Ureter (tissue), 1 donor: Measurements from ENCODE around the gene COL25A1. TPM values are rescaled to one million over a fixed set of nuclear protein-coding genes. Genes with fewer than 3 reads are reported as not detected.
"Not testable (repeated sequence)": the region's sequence is repeated elsewhere in the genome, so short reads cannot be mapped to it uniquely, and the experiment has no call there.

ENCODE experiments used
- DNase-seq: peaks from one replicate; pipeline ENCODE4 v3.0.0-alpha.2; 2020; ENCODE audit warnings: low spot score
- total RNA-seq: library from RNA; stranded (reverse); gene quantifications from one replicate; pipeline ENCODE4 v1.2.4, GENCODE V29; 2023
- donor health status: DM: yes; HTN: yes; CAD: no.

Gene COL25A1
- total RNA-seq, 1 donor from 2014 or later = 3.4 TPM

- DNase-seq = no peak
Observed at GRCh38 chr4:109011241-109012026, 291.0 kb downstream of the COL25A1 start.

DNA sequence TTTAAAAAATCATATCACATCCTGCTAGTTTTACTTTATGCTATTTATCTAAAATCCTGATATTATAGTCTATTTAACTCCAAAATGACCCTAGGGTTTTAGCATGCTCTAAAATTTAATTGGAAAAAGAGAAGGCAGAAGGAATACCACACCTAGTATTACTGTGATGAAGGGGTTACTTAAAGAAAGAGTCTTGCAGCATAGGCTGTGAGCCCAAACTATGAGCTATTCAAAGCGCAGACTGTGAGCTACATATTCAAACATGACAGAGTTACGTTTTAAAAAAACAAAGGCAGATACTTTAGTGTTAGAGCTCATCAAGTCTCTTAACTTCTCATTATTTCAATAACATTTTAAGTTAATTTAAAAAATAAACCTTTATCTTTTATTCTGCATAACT is 291.9 kb downstream of the COL25A1 start:
- DNase-seq = no peak

DNA sequence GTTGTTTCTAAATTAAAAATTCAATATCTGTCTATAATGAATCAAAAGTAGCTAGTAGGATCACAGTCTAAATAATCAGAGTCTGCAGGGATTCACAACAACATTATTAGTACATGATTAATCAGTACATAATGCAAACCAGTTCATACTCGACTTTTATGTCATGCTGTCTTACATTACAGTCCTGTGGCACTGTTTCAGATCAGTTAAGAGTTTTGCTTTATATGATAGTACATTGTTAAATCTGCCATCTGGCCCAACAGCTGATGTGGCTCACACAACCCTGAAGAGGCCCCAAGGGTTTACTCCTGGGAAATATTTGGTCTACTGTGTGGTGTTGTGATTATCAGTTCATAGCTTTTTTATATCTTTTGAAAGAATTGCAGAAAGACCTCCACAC is 292.5 kb downstream of the COL25A1 start:
- DNase-seq = no peak

- no peak for DNase-seq
Observed at GRCh38 chr4:109007976-109008375, 294.5 kb downstream of the COL25A1 start.

DNA sequence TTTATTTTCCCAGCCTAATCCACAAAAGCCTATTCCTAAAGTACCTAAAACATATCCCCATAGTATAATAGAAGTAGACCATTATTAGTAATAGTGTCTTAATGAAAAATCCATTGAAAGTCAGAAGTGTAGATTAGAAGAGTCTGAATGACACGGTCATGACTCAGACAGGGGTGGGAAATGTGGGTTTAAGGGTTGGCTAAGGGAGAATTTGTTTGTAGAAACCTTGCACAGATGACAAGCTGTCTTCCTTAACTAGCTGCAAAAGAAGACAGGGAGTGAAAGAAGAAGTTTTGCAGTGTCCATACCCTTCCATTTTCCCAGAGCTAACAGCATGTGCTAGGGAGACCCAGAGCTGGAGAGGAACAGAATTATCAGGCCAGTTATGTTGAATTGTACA is 296.9 kb downstream of the COL25A1 start:
- DNase-seq = no peak

DNA sequence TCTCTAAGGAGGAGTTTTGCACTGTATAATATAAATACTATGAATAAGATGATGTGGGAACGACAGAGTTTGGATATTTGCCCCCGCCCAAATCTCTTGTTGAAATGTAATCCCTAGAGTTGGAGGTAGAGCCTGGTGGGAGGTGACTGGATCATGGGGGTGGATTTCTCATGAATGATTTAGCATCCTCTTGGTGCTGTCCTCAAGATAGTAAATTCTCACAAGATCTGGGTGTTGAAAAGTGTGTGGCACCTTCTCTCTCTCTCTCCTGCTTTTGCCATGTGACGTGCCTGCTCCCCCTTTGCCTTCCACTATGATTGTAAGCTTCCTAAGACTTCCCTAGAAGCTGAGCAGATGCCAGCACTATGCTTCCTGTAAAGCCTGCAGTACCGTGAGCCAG is 298.0 kb downstream of the COL25A1 start:
- DNase-seq = no peak

DNA sequence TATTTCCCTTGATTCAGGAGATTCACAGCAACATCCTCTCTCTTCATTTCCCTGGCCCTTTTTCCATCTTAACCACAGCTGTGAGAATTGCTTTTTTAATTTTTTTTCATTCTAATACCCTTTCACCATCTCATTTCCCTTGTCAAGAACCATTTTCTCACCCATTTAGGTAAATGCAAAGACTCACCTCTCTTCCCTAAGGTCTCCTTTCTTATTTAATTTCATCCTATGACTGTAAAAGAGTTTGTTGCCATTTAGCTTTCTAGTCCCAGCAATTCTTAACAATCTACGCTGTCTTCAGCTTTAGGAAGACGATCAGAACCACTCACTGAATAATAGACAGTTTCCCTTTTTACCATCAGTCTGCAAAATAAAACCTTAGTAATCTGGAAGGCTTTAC is 298.5 kb downstream of the COL25A1 start:
- DNase-seq = no peak

- DNase-seq = no peak
Observed at GRCh38 chr4:108991551-108992328, 310.7 kb downstream of the COL25A1 start.

DNA sequence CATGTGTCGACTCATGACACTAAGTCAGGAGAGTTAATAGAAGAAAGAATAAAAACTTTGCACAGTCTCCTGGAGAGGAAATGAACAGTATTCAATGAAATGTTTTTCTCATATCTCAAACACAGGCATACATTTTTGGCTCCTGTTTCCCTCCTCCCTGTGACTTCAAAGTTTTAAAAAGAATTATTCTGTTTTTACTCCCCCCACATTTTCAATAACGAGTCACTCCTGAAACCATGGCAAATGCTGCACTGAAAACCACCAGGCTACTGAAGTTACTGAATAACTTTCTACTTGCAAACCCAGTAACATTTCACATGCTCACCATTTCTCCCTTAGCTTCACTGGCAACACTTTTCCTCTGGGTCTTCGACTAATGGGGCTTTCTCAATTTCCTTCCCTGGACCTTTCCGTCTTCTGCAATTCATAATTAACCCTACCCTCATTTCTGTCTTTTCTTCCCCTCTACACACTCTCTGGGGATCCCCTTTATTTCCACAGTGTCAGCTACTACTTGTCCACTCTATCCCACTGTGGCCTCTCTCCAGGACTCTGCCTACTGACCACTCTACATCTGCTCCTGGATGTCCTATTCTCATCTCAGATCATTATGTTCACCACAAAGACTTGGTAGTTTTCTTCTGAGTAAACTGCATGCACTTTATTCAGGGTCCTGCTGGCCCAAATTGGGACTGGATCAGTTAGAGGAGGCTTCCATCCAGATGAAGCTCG is 313.8 kb downstream of the COL25A1 start:
- no peak for DNase-seq

DNA sequence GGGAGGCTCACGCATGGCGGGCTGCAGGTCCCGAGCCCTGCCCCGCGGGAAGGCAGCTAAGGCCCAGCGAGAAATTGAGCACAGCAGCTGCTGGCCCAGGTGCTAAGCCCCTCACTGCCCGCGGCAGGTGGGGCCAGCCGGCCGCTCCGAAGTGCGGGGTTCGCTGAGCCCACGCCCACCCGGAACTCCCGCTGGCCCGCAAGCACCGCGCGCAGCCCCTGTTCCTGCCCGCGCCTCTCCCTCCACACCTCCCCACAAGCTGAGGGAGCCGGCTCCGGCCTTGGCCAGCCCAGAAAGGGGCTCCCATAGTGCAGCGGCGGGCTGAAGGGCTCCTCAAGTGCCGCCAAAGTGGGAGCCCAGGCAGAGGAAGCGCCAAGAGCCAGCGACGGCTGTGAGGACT is 318.0 kb downstream of the COL25A1 start:
- DNase-seq = not testable (repeated sequence)

DNA sequence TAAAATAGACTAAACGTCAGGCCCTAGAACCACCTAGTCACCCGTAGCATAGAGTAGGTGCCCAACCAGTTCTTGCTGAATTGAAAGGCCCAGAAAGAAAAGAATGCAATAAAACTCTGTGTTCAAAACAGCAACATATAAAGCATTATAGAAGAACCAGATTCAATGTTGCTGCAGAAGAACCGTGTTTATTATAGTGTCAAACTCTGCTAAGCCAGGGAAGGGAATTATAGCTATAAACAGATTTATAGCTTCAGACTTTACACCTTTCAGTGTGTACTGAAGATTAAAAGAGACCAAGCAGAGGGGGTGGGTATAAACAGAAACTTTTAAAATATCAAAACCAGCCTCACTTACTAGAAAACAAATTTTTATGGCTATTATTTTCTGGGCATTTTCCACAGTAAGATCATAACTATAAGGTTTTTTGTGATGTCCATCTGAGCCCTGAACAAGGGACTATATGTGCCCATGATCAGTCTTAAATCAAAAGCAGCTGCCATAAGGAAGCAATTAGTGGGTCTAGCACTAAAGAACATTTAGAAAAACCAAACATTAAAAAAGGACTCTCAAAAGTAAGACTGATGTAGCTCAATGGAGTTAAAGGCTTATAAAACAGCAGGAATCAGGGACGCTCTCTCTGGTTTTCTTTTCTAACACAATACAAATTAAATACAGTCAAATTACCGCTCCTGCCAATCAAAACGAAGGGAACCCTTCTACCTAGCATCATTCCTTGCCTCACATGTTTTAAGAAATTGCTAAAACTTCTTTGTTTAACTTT is 319.9 kb downstream of the COL25A1 start:
- DNase-seq = no peak

DNA sequence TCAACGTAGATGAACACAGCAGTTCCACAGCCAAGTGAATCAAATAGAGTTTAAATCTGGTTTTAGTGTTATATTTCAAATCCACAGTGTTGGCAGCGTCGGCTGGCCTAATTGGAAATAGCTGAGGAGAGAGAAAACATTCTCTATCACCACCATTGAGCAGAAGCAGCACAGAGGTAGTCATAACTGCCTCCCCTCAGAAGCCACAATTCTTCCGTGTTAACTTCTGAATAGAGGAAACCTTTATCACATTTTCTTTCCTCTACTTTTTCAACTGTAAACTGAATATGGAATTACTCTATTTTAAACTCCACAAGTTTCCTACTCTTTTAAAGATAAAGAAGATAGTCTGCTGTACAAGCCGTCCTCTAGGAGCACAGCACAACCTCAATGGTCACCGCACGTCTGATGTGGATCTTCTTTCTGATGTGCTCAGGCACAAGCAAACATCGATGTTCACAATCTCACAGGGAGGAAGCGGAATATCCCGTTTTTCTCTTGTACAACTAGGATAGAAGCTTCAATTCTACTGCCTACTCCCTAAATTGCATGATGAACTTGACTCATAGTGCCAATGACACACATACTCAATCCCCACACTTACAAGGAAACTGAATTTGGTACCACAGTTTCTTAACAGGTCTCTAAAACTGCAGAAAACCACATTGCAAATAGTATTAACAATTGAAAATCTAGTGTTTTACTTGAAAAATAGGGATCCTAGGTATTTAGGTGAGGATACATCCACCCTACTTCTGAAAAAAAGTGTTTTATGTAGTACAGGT is 321.8 kb downstream of the COL25A1 start:
- DNase-seq = no peak

DNA sequence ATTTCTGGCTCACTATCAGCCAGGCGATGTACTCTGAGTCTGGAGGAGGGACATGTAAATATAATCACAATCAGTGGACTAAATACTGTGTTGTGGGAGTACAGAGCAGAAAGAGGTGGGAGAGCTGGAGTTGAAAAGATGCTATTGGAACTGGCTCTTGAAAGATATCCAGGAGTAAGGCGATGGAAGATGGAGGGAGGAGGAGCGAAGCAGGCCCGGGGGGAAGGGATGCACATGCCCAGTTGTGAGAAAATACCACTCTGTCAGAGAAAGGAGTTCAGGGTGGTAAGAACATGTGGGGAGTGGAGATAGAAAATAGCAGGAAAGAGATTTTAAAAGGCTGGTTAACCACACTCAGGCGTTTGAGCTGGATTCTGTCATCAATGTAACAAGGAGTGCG is 322.7 kb downstream of the COL25A1 start:
- no peak for DNase-seq

- no peak for DNase-seq
Observed at GRCh38 chr4:108978066-108978465, 324.4 kb downstream of the COL25A1 start.

- no peak for DNase-seq
Observed at GRCh38 chr4:108972613-108973283, 329.7 kb downstream of the COL25A1 start.

- no peak for DNase-seq
Observed at GRCh38 chr4:108971473-108971872, 331.0 kb downstream of the COL25A1 start.

DNA sequence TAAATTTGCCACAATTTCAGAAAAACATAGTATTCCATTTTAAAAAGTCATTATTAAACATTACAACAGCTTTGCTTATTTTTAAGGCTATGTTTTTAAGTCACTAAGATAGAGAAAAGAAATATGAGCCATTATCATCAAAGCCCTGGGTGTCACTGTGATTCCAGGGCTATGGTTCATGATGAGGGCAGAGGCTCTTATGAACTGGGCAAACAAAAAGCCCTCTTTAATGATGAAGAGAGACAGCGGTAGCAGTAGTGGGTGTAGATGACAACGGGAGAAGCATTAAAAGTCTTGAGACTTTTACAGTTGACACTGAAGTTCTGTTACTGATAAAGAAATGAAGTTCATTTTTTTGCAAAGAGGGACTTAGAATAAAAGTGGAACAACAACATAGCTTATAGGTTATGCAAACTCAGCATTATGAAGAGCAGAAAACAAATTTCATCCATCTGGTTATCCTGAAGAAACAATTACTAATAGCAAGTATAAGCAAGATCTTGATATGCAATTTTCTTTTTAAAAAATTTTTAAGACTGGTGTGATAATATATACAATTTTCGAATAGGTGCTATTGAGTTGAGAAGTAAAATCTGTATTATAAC is 336.9 kb downstream of the COL25A1 start:
- no peak for DNase-seq

DNA sequence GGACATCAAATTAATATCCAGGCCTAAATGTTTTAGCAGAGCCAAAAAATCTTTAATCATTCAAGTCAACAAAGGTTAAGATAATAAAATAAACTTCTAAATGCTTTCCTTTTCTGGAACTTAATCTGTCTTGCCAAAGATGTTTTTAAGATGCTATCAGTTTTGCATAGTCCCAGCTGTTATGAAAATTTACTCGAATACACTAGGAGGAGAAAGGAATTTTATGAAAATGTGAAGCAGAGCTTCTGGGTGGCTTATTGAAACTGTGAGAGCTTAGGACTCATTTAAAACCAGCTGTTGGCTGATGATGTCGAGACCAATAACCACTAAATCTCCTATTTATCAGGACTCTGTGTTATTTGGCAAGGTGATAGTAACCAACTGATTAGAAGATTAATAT is 337.4 kb downstream of the COL25A1 start:
- no peak for DNase-seq

- no peak for DNase-seq
Observed at GRCh38 chr4:108963910-108964309, 338.5 kb downstream of the COL25A1 start.

DNA sequence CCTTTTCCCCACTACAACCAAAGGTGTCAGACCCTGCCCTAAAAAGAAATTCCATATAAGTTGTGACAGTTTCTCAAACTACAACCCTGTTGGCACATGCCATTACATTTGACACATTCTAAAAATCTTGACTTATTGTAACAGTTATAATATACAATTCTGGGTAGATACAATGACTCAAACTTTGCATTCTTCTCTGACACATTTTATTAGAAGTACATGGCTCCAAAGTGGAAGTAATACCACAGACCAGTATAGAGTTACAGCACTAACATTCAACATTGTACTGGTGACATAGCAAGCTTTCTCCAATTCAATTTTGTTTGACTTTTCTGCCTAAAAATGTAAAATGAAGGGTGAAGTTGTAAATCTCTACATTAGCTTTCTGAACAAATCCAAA is 343.0 kb downstream of the COL25A1 start:
- no peak for DNase-seq
